Kidney epithelial cell (primary cell): ENCODE measurements around the gene STOML3. TPM values are rescaled to one million over a fixed set of nuclear protein-coding genes. Genes with fewer than 3 reads are reported as not detected.

Experiments
- DNase-seq: peaks from one replicate; pipeline ENCODE4 v3.0.0-alpha.2; 2010; ENCODE audit warnings: low read depth
- H3K27me3 ChIP-seq: 2 replicates; pipeline ENCODE4 v1.6.0; 2011; ENCODE audit warnings: low read length; ENCODE audit not compliant: control insufficient read depth, insufficient read depth
- H3K36me3 ChIP-seq: 2 replicates; pipeline ENCODE4 v1.5.1; 2011; ENCODE audit warnings: low read length; ENCODE audit not compliant: control insufficient read depth, insufficient read depth
- H3K4me3 ChIP-seq: 2 replicates; pipeline ENCODE4 v1.5.1; 2011; ENCODE audit warnings: low read depth, mild to moderate bottlenecking, control low read depth, low read length
- CTCF ChIP-seq: IDR thresholded peaks from 2 replicates; pipeline ENCODE4 v1.5.1; 2011; ENCODE audit warnings: mild to moderate bottlenecking, moderate library complexity, low read length, control low read depth, inconsistent platforms; ENCODE audit not compliant: insufficient read depth, poor library complexity, severe bottlenecking
- total RNA-seq: library from RNA; depleted of rRNA; stranded (reverse); fragments of >200 nt; gene quantifications from 2 replicates; pipeline ENCODE4 v1.2.3, GENCODE V29; 2015

STOML3 gene
- total RNA-seq, 1 donor from 2014 or later, result not detected

GRCh38 chr13:39025433-39025839 lies 34.8 kb upstream of the STOML3 start:
- no peak for TF ChIP-seq CTCF
- no peaks in the 10 kb centered on the region for H3K36me3 ChIP-seq
- no peaks in the 10 kb centered on the region for H3K27me3 ChIP-seq
- no peak for DNase-seq
- H3K4me3 ChIP-seq, result no peak overlapping the region

- Histone ChIP-seq H3K36me3 (no peaks in the 10 kb centered on the region), H3K4me3 (no peak overlapping the region), H3K27me3 (no peaks in the 10 kb centered on the region)
- TF ChIP-seq CTCF, result no peak
- DNase-seq, result no peak
Observed at GRCh38 chr13:39023761-39024160, 33.1 kb upstream of the STOML3 start.

- H3K36me3 ChIP-seq, result no peaks in the 10 kb centered on the region
- no peaks in the 10 kb centered on the region for H3K27me3 ChIP-seq
- TF ChIP-seq CTCF, result no peak
- no peak overlapping the region for H3K4me3 ChIP-seq
- no peak for DNase-seq
Observed at GRCh38 chr13:39023316-39023715, 32.7 kb upstream of the STOML3 start.

GRCh38 chr13:39020853-39021462 lies 30.3 kb upstream of the STOML3 start:
- no peaks in the 10 kb centered on the region for H3K36me3 ChIP-seq
- DNase-seq, result no peak
- TF ChIP-seq CTCF, result no peak
- H3K27me3 ChIP-seq, result no peaks in the 10 kb centered on the region
- H3K4me3 ChIP-seq, result no peak overlapping the region

- H3K36me3 ChIP-seq, result peaks cover 2% of the 10 kb centered on the region
- TF ChIP-seq CTCF, result peak; percentile 54
- H3K27me3 ChIP-seq, result no peaks in the 10 kb centered on the region
- no peak overlapping the region for H3K4me3 ChIP-seq
- DNase-seq, result no peak
Observed at GRCh38 chr13:39016787-39017186, 26.2 kb upstream of the STOML3 start.

GRCh38 chr13:39016087-39016486 lies 25.5 kb upstream of the STOML3 start:
- DNase-seq, result no peak
- Histone ChIP-seq H3K36me3 (peaks cover 2% of the 10 kb centered on the region), H3K4me3 (no peak overlapping the region), H3K27me3 (no peaks in the 10 kb centered on the region)
- no peak for TF ChIP-seq CTCF
